Dermis lymphatic vessel endothelial cell (primary cell): ENCODE measurements around the gene LCE2A. TPM values are rescaled to one million over a fixed set of nuclear protein-coding genes. Genes with fewer than 3 reads are reported as not detected.

Experiments
- total RNA-seq: library from RNA; depleted of rRNA; stranded (reverse); fragments of >200 nt; gene quantifications from 2 replicates; pipeline ENCODE4 v1.2.1, GENCODE V29; 2014

LCE2A gene, protein sequence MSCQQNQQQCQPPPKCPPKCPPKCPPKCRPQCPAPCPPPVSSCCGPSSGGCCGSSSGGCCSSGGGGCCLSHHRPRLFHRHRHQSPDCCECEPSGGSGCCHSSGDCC
- not detected in 2 replicates for total RNA-seq

DNA sequence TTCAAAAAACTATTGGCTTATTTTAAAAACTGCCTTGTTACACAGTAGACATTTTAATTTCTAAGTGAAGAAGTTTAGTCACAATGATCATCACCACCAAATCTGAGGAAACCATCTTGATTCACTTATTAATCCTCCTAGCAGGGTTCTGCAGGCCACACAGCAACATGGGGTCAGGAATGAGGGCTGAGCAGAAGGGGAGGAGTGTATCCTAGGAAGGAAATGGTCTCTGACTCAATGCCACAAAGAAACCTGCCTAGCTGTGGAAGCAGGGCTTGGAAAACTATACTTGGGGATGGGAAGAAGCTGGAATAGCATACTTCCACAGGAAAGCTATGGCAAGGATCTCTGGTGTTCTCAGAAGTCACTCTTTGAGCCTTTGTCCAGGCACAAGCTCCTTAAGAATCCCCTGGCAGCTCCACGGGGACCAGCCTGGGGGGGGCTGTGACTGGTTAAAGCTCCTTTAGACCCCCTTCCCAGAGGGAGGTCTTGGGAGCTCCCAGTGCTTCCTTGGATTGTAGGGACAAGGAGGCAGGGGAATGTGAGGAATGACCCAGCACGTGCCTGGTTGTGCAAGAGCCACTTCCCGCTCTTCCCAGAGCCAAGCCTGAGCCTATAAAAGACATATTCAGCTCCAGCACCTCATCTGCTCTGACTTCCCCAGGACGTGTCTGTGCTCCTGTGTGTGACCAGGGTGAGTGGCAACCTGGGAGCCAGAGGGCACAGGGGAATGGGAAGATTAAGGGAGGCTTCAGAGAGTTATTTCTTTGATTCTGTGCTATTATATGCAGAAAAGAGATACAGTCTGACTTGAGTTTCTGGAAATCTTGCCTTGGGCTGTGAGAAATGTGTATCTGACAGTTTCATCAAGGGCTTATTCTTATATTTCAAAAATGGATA is at the start of gene LCE2A:
Gene LCE2A, plus strand, starts transcription at position 645 of the 900 bp plus-strand sequence. CDS start 557 bp downstream, outside the sequence.

DNA sequence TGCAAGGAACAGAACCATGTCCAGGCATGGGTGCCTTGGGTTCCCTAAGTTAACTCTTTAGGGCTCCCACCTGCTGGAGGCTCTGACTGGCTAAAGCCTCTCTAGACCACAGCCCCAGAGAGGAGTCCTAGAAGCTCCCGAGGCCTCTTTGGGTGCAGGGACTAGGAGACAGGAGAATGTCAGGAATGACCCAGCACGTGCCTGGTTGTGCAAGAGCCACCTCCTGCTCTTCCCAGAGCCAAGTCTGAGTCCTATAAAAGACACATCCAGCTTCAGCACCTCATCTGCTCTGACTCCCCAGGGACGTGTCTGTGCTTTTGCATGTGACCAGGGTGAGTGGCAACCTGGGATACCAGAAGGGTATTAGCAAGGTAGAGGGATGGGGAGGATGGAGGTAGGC is 35.0 kb upstream of the LCE2A start, which contains the start of gene LCE2D:
Gene LCE2D, plus strand, starts transcription at position 283 of the 400 bp plus-strand sequence. CDS start 726 bp downstream, outside the sequence.

DNA sequence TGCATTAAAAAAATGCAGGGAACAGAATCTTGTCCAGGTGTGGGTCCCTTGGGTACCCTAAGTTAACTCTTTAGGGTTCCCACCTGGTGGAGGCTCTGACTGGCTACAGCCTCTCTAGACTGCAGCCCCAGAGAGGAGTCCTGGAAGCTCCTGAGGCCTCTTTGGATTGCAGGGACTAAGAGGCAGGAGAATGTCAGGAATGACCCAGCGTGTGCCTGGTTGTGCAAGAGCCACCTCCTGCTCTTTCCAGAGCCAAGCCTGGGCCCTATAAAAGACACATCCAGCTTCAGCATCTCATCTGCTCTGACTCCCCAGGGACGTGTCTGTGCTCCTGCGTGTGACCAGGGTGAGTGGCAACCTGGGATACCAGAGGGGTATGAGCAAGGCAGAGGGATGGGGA is 23.2 kb upstream of the LCE2A start, which contains the start of gene LCE2C:
Gene LCE2C, plus strand, starts transcription at position 297 of the 400 bp plus-strand sequence. CDS start 737 bp downstream, outside the sequence.

DNA sequence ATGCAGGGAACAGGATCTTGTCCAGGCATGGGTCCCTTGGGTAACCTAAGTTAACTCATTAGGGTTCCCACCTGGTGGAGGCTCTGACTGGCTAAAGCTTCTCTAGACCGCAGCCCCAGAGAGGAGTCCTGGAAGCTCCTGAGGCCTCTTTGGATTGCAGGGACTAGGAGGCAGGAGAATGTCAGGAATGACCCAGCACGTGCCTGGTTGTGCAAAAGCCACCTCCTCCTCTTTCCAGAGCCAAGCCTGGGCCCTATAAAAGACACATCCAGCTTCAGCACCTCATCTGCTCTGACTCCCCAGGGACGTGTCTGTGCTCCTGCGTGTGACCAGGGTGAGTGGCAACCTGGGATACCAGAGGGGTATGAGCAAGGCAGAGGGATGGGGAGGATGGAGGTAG is 12.3 kb upstream of the LCE2A start, which contains the start of gene LCE2B:
Gene LCE2B, plus strand, starts transcription at position 301 of the 400 bp plus-strand sequence. CDS start 721 bp downstream, outside the sequence.

DNA sequence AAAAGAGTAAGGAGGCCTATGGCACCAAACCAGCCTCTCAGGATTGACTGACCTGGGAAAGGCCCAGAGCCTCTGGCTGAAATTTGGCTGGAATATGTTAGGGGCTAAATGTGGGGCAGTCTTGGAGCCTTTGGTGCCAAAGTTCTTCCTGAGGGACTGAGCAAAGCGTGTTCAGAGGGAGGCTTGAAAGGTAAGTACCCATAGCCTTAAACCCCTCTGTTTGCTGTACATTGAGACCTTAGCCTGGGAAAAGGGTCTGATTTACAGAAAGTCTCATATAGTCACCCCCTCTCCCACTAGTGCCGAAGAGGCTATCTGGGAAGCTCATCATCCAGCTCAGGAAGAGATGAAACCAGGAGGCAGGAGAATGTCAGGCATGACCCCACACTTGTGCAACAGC is 9.7 kb downstream of the LCE2A start, which contains the start of gene LCE4A:
Gene LCE4A, plus strand, starts transcription at position 301 of the 400 bp plus-strand sequence. CDS start 916 bp downstream, outside the sequence.

Other genes starting within 250 kb of the LCE2A start
- gene LCE5A, start 187.5 kb upstream of the LCE2A start, total RNA-seq: not detected in 2 replicates
- gene CRCT1, start 183.9 kb upstream of the LCE2A start, total RNA-seq: not detected in 2 replicates
- not detected in 2 replicates for gene LCE3E, start 131.6 kb upstream of the LCE2A start, total RNA-seq
- not detected in 2 replicates for gene LCE3D, start 117.8 kb upstream of the LCE2A start, total RNA-seq
- gene LCE3C, start 98.1 kb upstream of the LCE2A start, total RNA-seq: not detected in 2 replicates
- gene LCE3B, start 84.5 kb upstream of the LCE2A start, total RNA-seq: not detected in 2 replicates
- gene LCE3A, start 75.2 kb upstream of the LCE2A start, total RNA-seq: not detected in 2 replicates
- not detected in 2 replicates for gene LCE2D, start 35.0 kb upstream of the LCE2A start, total RNA-seq
- gene LCE2C, start 23.1 kb upstream of the LCE2A start, total RNA-seq: not detected in 2 replicates
- not detected in 2 replicates for gene LCE2B, start 12.2 kb upstream of the LCE2A start, total RNA-seq
- not detected in 2 replicates for gene LCE4A, start 9.8 kb downstream of the LCE2A start, total RNA-seq
- gene KPRP, start 59.7 kb downstream of the LCE2A start, total RNA-seq: not detected in 2 replicates
- gene LCE1F, start 76.8 kb downstream of the LCE2A start, total RNA-seq: not detected in 2 replicates
- not detected in 2 replicates for gene LCE1E, start 87.9 kb downstream of the LCE2A start, total RNA-seq
- not detected in 2 replicates for gene LCE1D, start 98.4 kb downstream of the LCE2A start, total RNA-seq
- gene LCE1C, start 108.3 kb downstream of the LCE2A start, total RNA-seq: not detected in 2 replicates
- not detected in 2 replicates for gene LCE1B, start 113.6 kb downstream of the LCE2A start, total RNA-seq
- gene LCE1A, start 129.1 kb downstream of the LCE2A start, total RNA-seq: not detected in 2 replicates
- gene LCE6A, start 144.5 kb downstream of the LCE2A start, total RNA-seq: not detected in 2 replicates
- gene LCE7A, start 161.7 kb downstream of the LCE2A start, total RNA-seq: not detected in 2 replicates
- not detected in 2 replicates for gene SMCP, start 180.0 kb downstream of the LCE2A start, total RNA-seq
- not detected in 2 replicates for gene IVL, start 210.2 kb downstream of the LCE2A start, total RNA-seq
- gene SPRR5, start 248.9 kb downstream of the LCE2A start, total RNA-seq: not detected in 2 replicates